ENCODE results near the gene ZNF835.
A peak's percentile ranks its signal among the peaks of the same experiment; 100 is the strongest.

The ZNF835 gene

DNA sequence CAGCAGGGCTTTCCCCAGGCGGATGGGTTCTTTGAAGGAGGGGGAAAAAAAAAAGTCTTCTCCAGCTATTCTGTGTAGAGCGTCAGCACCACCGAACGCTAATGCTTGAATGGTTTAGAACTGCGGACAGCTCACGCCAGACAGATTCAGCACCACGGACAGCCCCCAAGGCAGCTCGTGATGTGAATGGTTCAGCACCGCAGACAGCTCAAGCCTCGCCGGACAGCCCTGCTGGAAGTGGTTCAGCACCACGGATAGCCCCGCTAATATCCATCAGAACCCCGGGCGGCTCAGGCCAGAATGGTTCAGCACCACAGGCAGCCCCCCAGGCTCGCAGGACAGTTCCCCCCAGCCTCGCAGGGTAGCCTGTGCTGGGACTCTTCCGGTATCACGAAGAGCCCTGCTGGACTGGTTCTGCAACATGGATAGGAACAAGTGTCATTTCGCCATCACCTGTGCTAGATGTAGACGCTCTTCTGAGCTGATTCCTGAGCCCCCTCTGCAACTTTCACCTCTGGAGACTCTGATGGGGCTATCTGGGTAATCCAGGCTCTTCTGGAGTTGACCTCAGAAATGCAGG is 33.5 kb downstream of the ZNF835 start:
- H3K9ac ChIP-seq (ENCODE audit: low read length in 5 of 5) = no peak overlapping the region
- H3K9me3 ChIP-seq (ENCODE audit: control insufficient read depth in 5 of 5, low read length in 5 of 5) = peaks cover 6 to 29% (median 20%) of the 10 kb centered on the region in 5 donors
- no peak overlapping the region for H3K4me3 ChIP-seq (ENCODE audit: low read depth in 1 of 5, low read length in 5 of 5)
- no peaks in the 10 kb centered on the region for H3K4me1 ChIP-seq (ENCODE audit: control insufficient read depth in 5 of 5, insufficient read depth in 5 of 5, low read length in 5 of 5)
- peaks cover under 1 to 3% (median under 1%) of the 10 kb centered on the region in 5 donors for H3K27me3 ChIP-seq (ENCODE audit: control insufficient read depth in 5 of 5, insufficient read depth in 4 of 5, low read length in 5 of 5)
- no peak overlapping the region for H3K27ac ChIP-seq (ENCODE audit: low read depth, low read length)
- no peaks in the 10 kb centered on the region for H3K36me3 ChIP-seq (ENCODE audit: control insufficient read depth in 5 of 5, insufficient read depth in 5 of 5, low read length in 5 of 5)

DNA sequence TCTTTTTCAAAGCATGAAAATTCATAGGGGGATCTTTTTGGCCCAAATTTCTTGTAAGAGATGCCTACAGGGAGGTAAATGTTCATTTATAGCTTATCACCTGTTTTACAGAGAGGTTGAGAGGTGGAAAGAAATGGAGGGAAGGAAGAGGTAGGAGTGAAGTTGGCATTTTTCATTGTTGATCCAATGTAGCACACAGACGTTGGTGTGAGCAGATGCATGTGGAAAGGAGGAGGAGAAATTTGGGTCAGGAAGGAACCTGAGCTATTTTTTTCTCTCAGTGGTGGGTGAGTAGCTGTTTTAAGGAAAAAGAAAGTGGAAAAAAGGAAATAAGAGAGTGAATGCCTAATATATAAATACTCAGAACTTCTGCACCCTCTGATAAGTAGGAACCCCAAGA is 38.5 kb downstream of the ZNF835 start:
- Histone ChIP-seq H3K36me3 (ENCODE audit: control insufficient read depth in 5 of 5, insufficient read depth in 5 of 5, low read length in 5 of 5) (no peaks in the 10 kb centered on the region), H3K9ac (ENCODE audit: low read length in 5 of 5) (no peak overlapping the region), H3K4me3 (ENCODE audit: low read depth in 1 of 5, low read length in 5 of 5) (no peak overlapping the region), H3K4me1 (ENCODE audit: control insufficient read depth in 5 of 5, insufficient read depth in 5 of 5, low read length in 5 of 5) (no peaks in the 10 kb centered on the region), H3K9me3 (ENCODE audit: control insufficient read depth in 5 of 5, low read length in 5 of 5) (peaks cover 7 to 61% (median 58%) of the 10 kb centered on the region in 5 donors), H3K27me3 (ENCODE audit: control insufficient read depth in 5 of 5, insufficient read depth in 4 of 5, low read length in 5 of 5) (no peaks in the 10 kb centered on the region), H3K27ac (ENCODE audit: low read depth, low read length) (no peak overlapping the region)

DNA sequence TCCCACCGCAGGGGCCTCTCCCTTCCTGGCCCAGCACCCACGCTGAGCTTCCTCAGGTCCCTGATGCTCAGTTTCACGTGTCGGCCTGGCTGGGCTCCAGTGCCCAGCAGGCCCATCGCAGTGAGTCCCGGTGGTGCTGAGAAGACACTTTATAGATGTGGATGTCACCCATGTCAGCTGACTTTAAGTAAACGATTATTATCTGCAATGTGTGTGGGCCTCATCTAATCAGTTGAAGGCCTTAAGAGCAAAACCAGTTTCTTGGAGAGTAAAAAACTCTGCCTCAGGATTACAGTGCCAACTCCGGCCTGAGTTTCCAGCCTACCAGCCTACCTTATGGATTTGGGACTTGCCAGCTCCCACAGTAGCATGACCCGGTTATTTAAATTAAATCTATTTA is 45.8 kb downstream of the ZNF835 start:
- H3K27ac ChIP-seq (ENCODE audit: low read depth, low read length) = no peak overlapping the region
- H3K36me3 ChIP-seq (ENCODE audit: control insufficient read depth in 5 of 5, insufficient read depth in 5 of 5, low read length in 5 of 5) = peaks cover 9 to 44% (median 41%) of the 10 kb centered on the region in 5 donors
- H3K4me1 ChIP-seq (ENCODE audit: control insufficient read depth in 5 of 5, insufficient read depth in 5 of 5, low read length in 5 of 5) = peaks cover 0 to 4% (median 0%) of the 10 kb centered on the region in 5 donors
- H3K9ac ChIP-seq (ENCODE audit: low read length in 5 of 5) = no peak overlapping the region
- peaks cover 0 to 74% (median 63%) of the 10 kb centered on the region in 5 donors for H3K9me3 ChIP-seq (ENCODE audit: control insufficient read depth in 5 of 5, low read length in 5 of 5)
- peak overlapping the region in 1 of 5 donors; percentile 3 for H3K4me3 ChIP-seq (ENCODE audit: low read depth in 1 of 5, low read length in 5 of 5)
- H3K27me3 ChIP-seq (ENCODE audit: control insufficient read depth in 5 of 5, insufficient read depth in 4 of 5, low read length in 5 of 5) = no peaks in the 10 kb centered on the region

DNA sequence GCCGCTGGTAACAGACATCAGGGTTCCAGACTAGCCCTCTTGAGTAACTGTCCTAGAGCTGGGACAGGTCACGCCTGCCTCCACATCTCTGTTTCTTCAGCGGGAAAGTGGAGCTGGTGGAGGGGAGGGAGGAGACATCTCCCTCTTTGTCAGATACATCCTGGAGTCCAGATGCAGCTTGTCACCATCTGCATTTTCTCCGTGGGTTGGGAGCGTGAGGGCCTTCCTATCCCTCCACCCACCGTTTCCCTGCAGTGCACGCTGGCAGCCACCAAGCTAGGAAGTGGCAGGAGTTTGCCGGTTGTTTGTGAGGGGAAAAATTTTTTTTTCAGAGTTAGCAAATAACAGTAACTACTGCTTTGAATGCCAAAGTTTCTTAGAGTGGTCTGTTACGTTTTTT is 48.6 kb downstream of the ZNF835 start:
- Histone ChIP-seq H3K9me3 (ENCODE audit: control insufficient read depth in 5 of 5, low read length in 5 of 5) (peaks cover 0 to 70% (median 46%) of the 10 kb centered on the region in 5 donors), H3K4me3 (ENCODE audit: low read depth in 1 of 5, low read length in 5 of 5) (peak overlapping the region in 3 of 5 donors; percentile 16 to 46 (median 30)), H3K4me1 (ENCODE audit: control insufficient read depth in 5 of 5, insufficient read depth in 5 of 5, low read length in 5 of 5) (peaks cover 0 to 5% (median 0%) of the 10 kb centered on the region in 5 donors), H3K27ac (ENCODE audit: low read depth, low read length) (no peak overlapping the region), H3K36me3 (ENCODE audit: control insufficient read depth in 5 of 5, insufficient read depth in 5 of 5, low read length in 5 of 5) (peaks cover 9 to 48% (median 45%) of the 10 kb centered on the region in 5 donors), H3K9ac (ENCODE audit: low read length in 5 of 5) (no peak overlapping the region), H3K27me3 (ENCODE audit: control insufficient read depth in 5 of 5, insufficient read depth in 4 of 5, low read length in 5 of 5) (no peaks in the 10 kb centered on the region)

DNA sequence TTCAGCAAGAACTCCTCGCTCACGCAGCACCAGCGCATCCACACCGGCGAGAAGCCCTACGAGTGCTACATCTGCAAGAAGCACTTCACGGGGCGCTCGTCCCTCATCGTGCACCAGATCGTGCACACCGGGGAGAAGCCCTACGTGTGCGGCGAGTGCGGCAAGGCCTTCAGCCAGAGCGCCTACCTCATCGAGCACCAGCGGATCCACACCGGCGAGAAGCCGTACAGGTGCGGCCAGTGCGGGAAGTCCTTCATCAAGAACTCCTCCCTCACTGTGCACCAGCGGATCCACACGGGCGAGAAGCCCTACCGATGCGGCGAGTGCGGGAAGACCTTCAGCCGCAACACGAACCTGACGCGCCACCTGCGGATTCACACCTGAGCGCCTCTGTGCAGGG is 49.2 kb downstream of the ZNF835 start:
- Histone ChIP-seq H3K4me3 (ENCODE audit: low read depth in 1 of 5, low read length in 5 of 5) (peak overlapping the region in 2 of 5 donors; percentile 25 to 46), H3K36me3 (ENCODE audit: control insufficient read depth in 5 of 5, insufficient read depth in 5 of 5, low read length in 5 of 5) (peaks cover 9 to 52% (median 50%) of the 10 kb centered on the region in 5 donors), H3K27me3 (ENCODE audit: control insufficient read depth in 5 of 5, insufficient read depth in 4 of 5, low read length in 5 of 5) (no peaks in the 10 kb centered on the region)

DNA sequence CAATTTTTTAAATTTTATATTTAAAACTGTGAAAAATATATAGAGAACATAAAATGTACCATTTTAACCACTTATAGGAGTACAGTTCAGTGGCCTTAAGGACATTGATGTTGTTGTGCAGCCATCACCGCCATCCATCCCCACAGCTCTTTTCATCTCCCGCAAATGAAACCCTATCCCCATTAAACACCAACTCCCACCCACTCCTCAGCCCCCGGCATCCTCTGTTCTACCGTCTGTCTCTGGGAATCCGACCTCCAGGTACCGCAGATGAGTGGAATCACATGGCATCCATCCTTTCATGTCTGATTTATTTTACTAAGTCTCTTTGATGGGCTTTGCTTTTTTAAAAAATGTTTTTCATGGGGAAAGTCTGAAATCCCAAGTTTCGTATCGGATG is 52.4 kb downstream of the ZNF835 start:
- H3K9me3 ChIP-seq (ENCODE audit: control insufficient read depth in 5 of 5, low read length in 5 of 5) = peaks cover 6 to 68% (median 44%) of the 10 kb centered on the region in 5 donors
- peaks cover 18 to 41% (median 37%) of the 10 kb centered on the region in 5 donors for H3K36me3 ChIP-seq (ENCODE audit: control insufficient read depth in 5 of 5, insufficient read depth in 5 of 5, low read length in 5 of 5)
- no peak overlapping the region for H3K9ac ChIP-seq (ENCODE audit: low read length in 5 of 5)
- no peak overlapping the region for H3K27ac ChIP-seq (ENCODE audit: low read depth, low read length)
- no peaks in the 10 kb centered on the region for H3K27me3 ChIP-seq (ENCODE audit: control insufficient read depth in 5 of 5, insufficient read depth in 4 of 5, low read length in 5 of 5)
- H3K4me1 ChIP-seq (ENCODE audit: control insufficient read depth in 5 of 5, insufficient read depth in 5 of 5, low read length in 5 of 5) = peaks cover 0 to 5% (median 0%) of the 10 kb centered on the region in 5 donors
- no peak overlapping the region for H3K4me3 ChIP-seq (ENCODE audit: low read depth in 1 of 5, low read length in 5 of 5)

More for the DNA sequence above, 49.2 kb downstream of the ZNF835 start:
- Histone ChIP-seq H3K27ac (ENCODE audit: low read depth, low read length) (no peak overlapping the region), H3K4me1 (ENCODE audit: control insufficient read depth in 5 of 5, insufficient read depth in 5 of 5, low read length in 5 of 5) (peaks cover 0 to 5% (median 0%) of the 10 kb centered on the region in 5 donors), H3K9me3 (ENCODE audit: control insufficient read depth in 5 of 5, low read length in 5 of 5) (peaks cover 3 to 70% (median 42%) of the 10 kb centered on the region in 5 donors), H3K9ac (ENCODE audit: low read length in 5 of 5) (no peak overlapping the region)

DNA sequence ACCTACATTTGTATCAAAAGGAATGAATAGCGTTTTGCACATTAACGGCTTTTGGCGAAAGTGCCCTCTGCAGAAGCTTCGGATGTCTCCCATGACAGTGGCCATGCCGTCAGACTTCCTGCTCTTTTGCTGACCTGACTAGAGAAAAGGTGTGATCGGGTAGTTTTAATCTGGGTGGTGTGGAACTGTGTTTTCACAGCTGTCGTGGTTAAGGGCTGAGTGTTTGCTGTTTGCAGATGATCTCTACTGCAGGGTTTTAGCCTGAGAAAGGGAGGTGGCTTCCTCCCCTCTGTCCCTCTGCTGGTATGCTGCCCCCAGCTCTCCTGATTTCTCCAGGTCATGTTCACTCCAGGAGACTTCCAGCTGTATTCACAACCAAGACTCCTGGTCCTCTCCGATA is 54.0 kb downstream of the ZNF835 start:
- Histone ChIP-seq H3K9me3 (ENCODE audit: control insufficient read depth in 5 of 5, low read length in 5 of 5) (peaks cover 6 to 65% (median 42%) of the 10 kb centered on the region in 5 donors), H3K4me3 (ENCODE audit: low read depth in 1 of 5, low read length in 5 of 5) (peak overlapping the region in 1 of 5 donors; percentile 24), H3K27me3 (ENCODE audit: control insufficient read depth in 5 of 5, insufficient read depth in 4 of 5, low read length in 5 of 5) (no peaks in the 10 kb centered on the region), H3K4me1 (ENCODE audit: control insufficient read depth in 5 of 5, insufficient read depth in 5 of 5, low read length in 5 of 5) (peaks cover 0 to 7% (median 5%) of the 10 kb centered on the region in 5 donors), H3K36me3 (ENCODE audit: control insufficient read depth in 5 of 5, insufficient read depth in 5 of 5, low read length in 5 of 5) (peaks cover 10 to 35% (median 25%) of the 10 kb centered on the region in 5 donors), H3K27ac (ENCODE audit: low read depth, low read length) (no peak overlapping the region), H3K9ac (ENCODE audit: low read length in 5 of 5) (no peak overlapping the region)

DNA sequence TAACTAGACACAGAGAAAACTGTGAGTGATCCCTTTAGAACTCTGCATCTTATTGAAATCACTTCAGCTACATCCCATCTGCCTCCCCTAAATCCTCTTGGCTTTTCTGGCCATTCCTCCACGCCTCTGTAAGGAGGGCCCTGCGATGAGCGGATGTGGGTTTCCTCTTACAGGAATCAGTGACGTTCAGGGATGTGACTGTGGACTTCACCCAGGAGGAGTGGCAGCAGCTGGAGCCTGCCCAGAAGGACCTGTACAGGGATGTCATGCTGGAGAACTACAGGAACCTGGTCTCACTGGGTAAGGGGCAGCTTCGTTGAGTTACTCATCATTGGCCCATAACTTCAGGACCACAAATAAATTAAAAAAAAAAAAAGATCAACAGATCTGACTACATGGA is 57.9 kb downstream of the ZNF835 start:
- no peak overlapping the region for H3K9ac ChIP-seq (ENCODE audit: low read length in 5 of 5)
- peaks cover 7 to 23% (median 22%) of the 10 kb centered on the region in 5 donors for H3K36me3 ChIP-seq (ENCODE audit: control insufficient read depth in 5 of 5, insufficient read depth in 5 of 5, low read length in 5 of 5)
- peaks cover 9 to 66% (median 43%) of the 10 kb centered on the region in 5 donors for H3K9me3 ChIP-seq (ENCODE audit: control insufficient read depth in 5 of 5, low read length in 5 of 5)

DNA sequence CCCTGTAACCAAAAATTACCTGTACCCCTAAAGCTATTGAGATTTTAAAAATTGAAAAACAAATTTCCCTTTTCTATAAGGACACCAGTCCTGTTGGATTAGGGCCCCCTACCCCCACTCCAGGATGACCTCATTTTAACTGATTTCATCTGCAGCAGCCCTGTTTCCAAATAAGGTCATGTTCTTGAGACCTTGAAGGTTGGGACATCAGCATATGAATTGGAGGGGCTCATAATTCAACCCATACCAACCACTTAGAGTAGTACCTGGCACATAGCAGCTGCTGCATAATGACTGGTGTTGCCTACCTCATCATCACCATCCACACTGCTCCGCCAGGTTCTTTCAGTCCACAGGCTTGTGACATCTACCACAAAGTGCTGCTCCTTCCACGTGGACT is 58.8 kb downstream of the ZNF835 start:
- peaks cover 1 to 23% (median 16%) of the 10 kb centered on the region in 5 donors for H3K36me3 ChIP-seq (ENCODE audit: control insufficient read depth in 5 of 5, insufficient read depth in 5 of 5, low read length in 5 of 5)
- peak overlapping the region; percentile 35 for H3K27ac ChIP-seq (ENCODE audit: low read depth, low read length)
- peaks cover 0 to 10% (median 3%) of the 10 kb centered on the region in 5 donors for H3K4me1 ChIP-seq (ENCODE audit: control insufficient read depth in 5 of 5, insufficient read depth in 5 of 5, low read length in 5 of 5)
- peaks cover 9 to 63% (median 49%) of the 10 kb centered on the region in 5 donors for H3K9me3 ChIP-seq (ENCODE audit: control insufficient read depth in 5 of 5, low read length in 5 of 5)
- H3K4me3 ChIP-seq (ENCODE audit: low read depth in 1 of 5, low read length in 5 of 5) = peak overlapping the region in 2 of 5 donors; percentile 0 to 23
- H3K9ac ChIP-seq (ENCODE audit: low read length in 5 of 5) = no peak overlapping the region
- H3K27me3 ChIP-seq (ENCODE audit: control insufficient read depth in 5 of 5, insufficient read depth in 4 of 5, low read length in 5 of 5) = no peaks in the 10 kb centered on the region

More for the DNA sequence above, 57.9 kb downstream of the ZNF835 start:
- Histone ChIP-seq H3K4me3 (ENCODE audit: low read depth in 1 of 5, low read length in 5 of 5) (peak overlapping the region in 2 of 5 donors; percentile 0 to 3), H3K27ac (ENCODE audit: low read depth, low read length) (peak overlapping the region; percentile 35), H3K27me3 (ENCODE audit: control insufficient read depth in 5 of 5, insufficient read depth in 4 of 5, low read length in 5 of 5) (no peaks in the 10 kb centered on the region), H3K4me1 (ENCODE audit: control insufficient read depth in 5 of 5, insufficient read depth in 5 of 5, low read length in 5 of 5) (peaks cover 0 to 10% (median 3%) of the 10 kb centered on the region in 5 donors)

Data from subcutaneous abdominal adipose tissue (tissue), 5 donors.